Skeletal muscle satellite cell (primary cell): ENCODE measurements around the gene LRMDA.

ENCODE experiments used
- H3K27me3 ChIP-seq: 2 replicates; pipeline ENCODE4 v1.7.0; 2013; ENCODE audit warnings: low read length; ENCODE audit not compliant: control insufficient read depth, insufficient read depth
- H3K36me3 ChIP-seq: 2 replicates; pipeline ENCODE4 v1.7.0; 2013; ENCODE audit warnings: mild to moderate bottlenecking, control low read depth, low read length; ENCODE audit not compliant: insufficient read depth
- H3K4me1 ChIP-seq: 2 replicates; pipeline ENCODE4 v1.7.0; 2013; ENCODE audit warnings: low read length; ENCODE audit not compliant: control insufficient read depth, insufficient read depth
- H3K4me2 ChIP-seq: 2 replicates; pipeline ENCODE4 v1.7.0; 2013; ENCODE audit warnings: mild to moderate bottlenecking, low read length
- H3K4me3 ChIP-seq: 2 replicates; pipeline ENCODE4 v1.7.0; 2013; ENCODE audit warnings: low read length
- H3K9ac ChIP-seq: 2 replicates; pipeline ENCODE4 v1.7.0; 2013; ENCODE audit warnings: mild to moderate bottlenecking, low read depth, low read length, moderate library complexity
- H3K9me3 ChIP-seq: replicated peaks from 2 replicates; pipeline ENCODE4 v1.7.0; 2013; ENCODE audit warnings: mild to moderate bottlenecking, control low read depth, low read length

Gene LRMDA

DNA sequence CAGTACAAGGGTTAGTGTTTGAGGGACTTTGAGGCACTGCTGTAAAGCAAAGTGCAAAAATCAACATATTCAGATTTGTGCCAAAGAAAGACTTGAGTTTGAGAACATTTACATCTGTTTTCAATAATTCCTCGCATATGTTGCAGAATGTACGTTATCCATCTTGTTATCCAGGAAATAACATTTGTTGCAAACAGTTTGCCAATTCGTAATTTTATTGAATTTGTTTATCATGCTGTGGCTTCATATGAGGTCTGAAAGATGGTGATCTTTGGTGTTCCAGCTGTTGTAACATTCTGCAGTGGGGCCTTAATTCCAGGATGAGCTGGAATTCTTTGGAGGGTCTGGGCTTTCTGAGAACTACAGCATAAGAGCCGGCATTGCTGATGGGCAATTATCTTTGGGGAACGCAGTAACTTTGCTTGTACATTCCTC lies 396.2 kb downstream of the LRMDA start:
- no peak overlapping the region for H3K4me3 ChIP-seq
- no peaks in the 10 kb centered on the region for H3K27me3 ChIP-seq
- no peak overlapping the region for H3K9ac ChIP-seq
- H3K4me2 ChIP-seq, result no peak overlapping the region
- no peaks in the 10 kb centered on the region for H3K9me3 ChIP-seq
- H3K36me3 ChIP-seq, result no peaks in the 10 kb centered on the region
- no peaks in the 10 kb centered on the region for H3K4me1 ChIP-seq

DNA sequence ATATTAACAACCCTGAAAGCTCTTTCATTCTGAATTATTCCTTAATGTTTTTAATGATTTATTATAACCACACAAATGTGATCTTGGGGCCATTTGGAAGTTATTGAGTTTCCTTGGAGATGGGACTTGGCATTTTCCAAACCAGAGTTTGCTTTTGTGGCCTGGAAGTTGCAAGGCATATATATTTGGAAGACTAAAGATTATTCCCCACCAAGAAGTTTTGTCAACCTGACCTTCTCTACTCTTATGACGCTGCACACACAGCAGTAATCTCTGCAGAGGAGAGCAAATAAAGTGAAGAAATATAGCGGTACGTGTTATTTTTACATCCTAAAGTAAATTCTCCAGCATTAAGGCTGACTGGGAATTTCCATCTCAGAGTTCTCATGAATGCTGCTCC lies 397.0 kb downstream of the LRMDA start:
- H3K4me2 ChIP-seq, result no peak overlapping the region
- no peak overlapping the region for H3K4me3 ChIP-seq
- H3K27me3 ChIP-seq, result no peaks in the 10 kb centered on the region
- H3K9ac ChIP-seq, result no peak overlapping the region
- H3K36me3 ChIP-seq, result no peaks in the 10 kb centered on the region
- no peaks in the 10 kb centered on the region for H3K4me1 ChIP-seq
- no peaks in the 10 kb centered on the region for H3K9me3 ChIP-seq

DNA sequence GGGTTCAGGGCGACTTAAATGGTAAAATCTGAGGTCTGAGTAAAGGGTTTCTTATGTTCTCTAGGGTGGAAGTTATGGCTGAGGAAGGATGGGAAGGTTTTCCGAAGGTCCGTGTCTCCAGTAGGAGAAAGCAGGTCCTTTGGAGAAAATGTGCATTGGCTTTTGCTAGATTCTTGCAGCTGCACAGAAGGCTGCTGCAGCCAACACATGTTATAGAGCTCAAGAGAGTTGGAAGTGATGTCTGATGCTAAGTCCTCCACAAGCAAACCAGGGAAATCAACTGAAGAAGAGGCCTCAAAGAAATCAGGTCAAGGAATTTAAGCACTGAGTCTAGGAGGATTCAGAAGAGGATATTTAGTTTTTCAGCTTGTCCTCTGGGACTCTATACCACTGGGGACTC lies 404.6 kb downstream of the LRMDA start:
- H3K36me3 ChIP-seq, result no peaks in the 10 kb centered on the region
- H3K27me3 ChIP-seq, result no peaks in the 10 kb centered on the region
- H3K9me3 ChIP-seq, result no peaks in the 10 kb centered on the region
- no peak overlapping the region for H3K4me2 ChIP-seq
- H3K4me3 ChIP-seq, result no peak overlapping the region
- H3K4me1 ChIP-seq, result no peaks in the 10 kb centered on the region
- H3K9ac ChIP-seq, result no peak overlapping the region

DNA sequence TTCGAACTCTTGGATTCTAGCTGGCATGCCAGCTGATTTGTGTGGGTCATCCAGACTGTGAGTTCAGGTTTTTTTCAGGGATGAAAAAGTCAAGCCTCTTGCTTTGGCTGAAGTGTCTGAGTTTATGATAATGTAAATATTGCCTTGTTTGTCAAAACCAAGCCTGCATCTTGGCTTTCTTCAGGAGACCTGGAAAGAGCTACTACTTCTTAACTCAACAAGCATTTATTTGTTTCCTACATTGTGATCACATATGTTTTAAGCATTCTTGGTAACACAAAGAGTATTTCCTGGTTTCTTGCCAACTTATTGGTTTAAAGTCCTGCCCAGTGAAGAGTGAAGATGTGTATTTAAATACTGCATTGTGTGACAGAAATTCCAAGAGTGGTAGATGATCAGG lies 407.1 kb downstream of the LRMDA start:
- Histone ChIP-seq H3K9me3 (no peaks in the 10 kb centered on the region), H3K4me3 (no peak overlapping the region)

DNA sequence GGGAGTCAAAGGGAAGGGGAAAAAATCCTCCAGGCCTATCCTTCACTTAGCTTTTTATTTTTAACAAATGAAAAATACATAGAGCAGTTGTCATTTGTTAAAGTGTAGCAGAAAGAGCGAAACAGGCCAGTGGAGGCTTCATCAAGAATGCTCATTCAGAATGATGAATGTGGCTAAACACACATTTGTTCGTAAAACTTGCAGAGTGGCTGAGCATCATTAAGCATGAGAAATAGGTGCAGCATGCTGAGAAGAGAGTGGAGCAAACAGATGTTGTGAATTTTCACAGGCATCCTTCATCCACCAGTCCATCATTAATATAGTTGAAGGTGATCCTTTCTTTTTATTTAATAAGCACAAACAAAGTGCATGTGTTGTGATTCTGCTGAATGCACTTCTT lies 407.6 kb downstream of the LRMDA start:
- H3K9me3 ChIP-seq, result no peaks in the 10 kb centered on the region
- H3K27me3 ChIP-seq, result no peaks in the 10 kb centered on the region
- H3K4me2 ChIP-seq, result no peak overlapping the region
- no peaks in the 10 kb centered on the region for H3K4me1 ChIP-seq
- no peaks in the 10 kb centered on the region for H3K36me3 ChIP-seq
- no peak overlapping the region for H3K4me3 ChIP-seq
- H3K9ac ChIP-seq, result no peak overlapping the region

More for the DNA sequence above, 407.1 kb downstream of the LRMDA start:
- Histone ChIP-seq H3K4me2 (no peak overlapping the region), H3K9ac (no peak overlapping the region), H3K4me1 (no peaks in the 10 kb centered on the region), H3K36me3 (no peaks in the 10 kb centered on the region), H3K27me3 (no peaks in the 10 kb centered on the region)

DNA sequence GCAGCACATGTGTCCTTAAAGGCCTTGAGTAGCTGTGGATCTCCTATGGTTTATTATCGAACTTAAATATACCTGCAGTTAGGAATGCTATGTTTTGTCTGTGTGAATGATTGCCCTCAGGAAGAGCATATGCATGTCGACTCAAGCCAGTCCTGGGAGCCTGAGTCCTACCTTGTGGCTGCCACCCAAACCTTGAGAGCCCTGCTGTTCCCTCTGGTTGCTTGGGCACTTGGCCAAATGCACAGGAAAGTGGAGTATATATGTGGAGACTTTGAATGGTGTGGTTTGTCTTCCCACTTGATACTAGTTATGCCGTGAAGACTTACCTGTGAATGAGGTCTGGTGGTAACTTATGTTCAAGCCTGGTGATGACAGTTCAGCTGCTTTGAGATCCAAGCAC lies 409.8 kb downstream of the LRMDA start:
- Histone ChIP-seq H3K36me3 (no peaks in the 10 kb centered on the region), H3K9me3 (no peaks in the 10 kb centered on the region), H3K4me1 (no peaks in the 10 kb centered on the region), H3K4me2 (no peak overlapping the region), H3K27me3 (peaks cover 8% of the 10 kb centered on the region), H3K9ac (no peak overlapping the region), H3K4me3 (no peak overlapping the region)

DNA sequence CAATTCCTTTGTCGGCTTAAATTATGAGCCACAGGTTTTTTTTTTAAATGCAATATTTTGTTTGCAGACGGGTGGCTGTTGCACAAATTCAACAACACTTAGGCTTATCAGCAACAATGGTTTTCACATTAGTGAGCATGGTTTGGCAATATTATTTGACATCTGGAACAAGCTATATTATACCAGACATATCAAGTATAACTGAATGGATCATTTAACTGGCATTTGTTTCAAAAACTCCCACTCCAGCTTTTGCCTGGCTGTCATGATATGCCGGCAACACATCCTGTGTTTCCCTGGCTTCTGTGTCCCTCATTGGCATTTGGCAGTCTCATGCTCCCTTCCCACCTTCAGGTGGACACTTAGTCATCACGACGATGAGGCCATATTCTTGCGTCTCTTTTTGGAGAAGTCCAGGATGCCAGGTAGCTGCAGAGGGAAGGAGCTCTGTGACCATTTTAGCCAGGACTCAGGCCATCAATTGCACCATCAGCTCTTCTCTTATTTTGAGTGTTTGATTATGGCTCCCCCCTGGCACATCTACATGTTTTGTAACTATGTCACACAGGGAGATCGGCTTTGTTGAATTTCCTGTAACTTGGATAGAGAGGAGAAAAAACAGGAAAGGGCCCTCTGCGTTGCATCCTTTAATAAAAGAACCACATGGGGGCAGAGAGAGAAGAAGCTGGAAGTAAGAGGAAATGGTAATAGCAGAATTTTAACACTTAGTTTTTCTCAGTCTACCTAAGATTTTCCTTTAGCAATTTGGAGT lies 413.9 kb downstream of the LRMDA start:
- H3K36me3 ChIP-seq, result no peaks in the 10 kb centered on the region
- H3K27me3 ChIP-seq, result peaks cover 8% of the 10 kb centered on the region
- H3K9me3 ChIP-seq, result no peaks in the 10 kb centered on the region

DNA sequence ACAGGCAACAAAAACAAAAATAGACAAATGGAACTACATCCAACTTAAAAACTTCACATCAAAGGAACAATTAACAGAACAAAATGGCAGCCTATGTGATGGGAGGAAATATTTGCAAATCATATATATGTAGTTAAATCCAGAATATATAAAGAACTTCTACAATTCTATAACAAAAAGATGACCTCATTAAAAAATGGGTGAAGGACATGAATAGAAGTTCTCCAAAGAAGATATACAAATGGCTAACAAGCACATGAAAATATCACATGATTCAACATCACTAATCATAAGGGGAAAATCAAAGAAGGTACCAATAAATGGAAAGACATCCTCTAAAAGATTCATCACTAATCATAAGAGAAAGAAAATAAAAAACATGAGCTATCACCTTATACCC lies 416.1 kb downstream of the LRMDA start:
- Histone ChIP-seq H3K27me3 (peaks cover 8% of the 10 kb centered on the region), H3K9ac (no peak overlapping the region), H3K4me1 (no peaks in the 10 kb centered on the region), H3K4me3 (no peak overlapping the region), H3K9me3 (no peaks in the 10 kb centered on the region), H3K36me3 (no peaks in the 10 kb centered on the region), H3K4me2 (no peak overlapping the region)

More for the DNA sequence above, 413.9 kb downstream of the LRMDA start:
- Histone ChIP-seq H3K4me1 (no peaks in the 10 kb centered on the region), H3K4me2 (no peak overlapping the region), H3K4me3 (no peak overlapping the region), H3K9ac (no peak overlapping the region)

DNA sequence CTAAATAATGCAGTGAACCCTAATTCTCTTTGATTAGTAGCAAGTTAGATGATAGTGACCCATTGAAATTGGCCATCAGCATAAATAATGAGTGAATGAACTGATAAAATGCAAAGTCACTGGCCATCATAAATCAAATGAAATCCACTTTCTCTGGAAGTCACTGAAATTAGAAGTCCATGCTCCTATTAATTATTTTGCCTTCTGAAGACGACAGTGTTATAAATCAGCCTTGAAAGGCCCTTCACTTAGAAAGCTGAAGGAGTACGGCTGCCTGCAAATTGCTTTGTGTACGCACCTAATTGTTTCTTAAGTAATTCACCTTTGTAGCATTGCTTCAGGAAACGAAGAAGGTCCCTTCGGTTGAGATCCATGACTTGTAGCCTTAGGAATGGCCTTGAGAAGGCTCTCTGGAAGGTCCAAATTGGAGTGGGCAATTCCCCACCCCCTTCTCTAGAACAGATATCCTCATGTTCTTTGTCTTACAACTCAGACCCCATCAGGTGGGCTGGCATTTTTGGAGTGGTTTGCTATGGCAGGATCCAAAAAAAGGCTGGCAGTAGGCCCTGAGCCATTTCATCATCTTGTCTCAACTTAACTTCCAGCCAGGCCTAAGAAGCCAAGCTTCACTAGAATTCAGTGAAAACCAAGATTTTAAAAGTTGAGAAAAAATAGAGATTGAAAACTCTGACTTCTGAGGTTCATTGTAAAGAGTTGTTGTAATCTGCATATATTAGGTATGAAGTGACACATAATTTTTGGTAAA lies 420.3 kb downstream of the LRMDA start:
- H3K9ac ChIP-seq, result no peak overlapping the region

DNA sequence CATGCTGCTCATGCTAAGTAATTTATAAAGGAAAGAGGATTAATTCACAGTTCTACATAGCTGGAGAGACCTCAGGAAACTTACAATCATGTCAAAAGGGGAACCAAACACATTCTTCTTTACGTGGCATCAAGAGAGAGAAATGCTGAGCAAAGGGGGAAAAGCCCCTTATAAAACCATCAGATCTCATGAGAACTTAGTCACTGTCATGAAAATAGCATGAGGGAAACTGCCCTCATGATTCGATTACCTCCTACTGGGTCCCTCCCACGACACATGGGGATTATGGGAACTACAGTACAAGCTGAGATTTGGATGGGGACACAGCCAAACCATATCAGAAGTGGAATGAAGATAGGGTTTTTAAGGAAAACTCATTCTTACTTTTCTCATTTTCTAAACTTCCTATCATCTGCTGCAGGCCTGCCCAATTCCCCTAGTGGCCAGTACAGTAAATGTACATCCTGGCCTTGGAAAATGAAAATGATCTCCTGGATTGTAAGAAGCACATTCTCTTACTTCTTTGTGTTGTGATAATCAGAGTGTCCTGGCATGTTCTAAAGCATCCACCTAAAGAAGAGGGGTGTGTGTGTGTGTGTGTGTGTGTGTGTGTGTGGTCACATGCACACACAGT lies 421.5 kb downstream of the LRMDA start:
- H3K4me3 ChIP-seq, result no peak overlapping the region
- H3K9me3 ChIP-seq, result no peaks in the 10 kb centered on the region
- H3K36me3 ChIP-seq, result no peaks in the 10 kb centered on the region
- H3K4me2 ChIP-seq, result no peak overlapping the region
- H3K9ac ChIP-seq, result no peak overlapping the region
- no peaks in the 10 kb centered on the region for H3K4me1 ChIP-seq
- H3K27me3 ChIP-seq, result no peaks in the 10 kb centered on the region

More for the DNA sequence above, 420.3 kb downstream of the LRMDA start:
- Histone ChIP-seq H3K9me3 (no peaks in the 10 kb centered on the region), H3K36me3 (no peaks in the 10 kb centered on the region), H3K4me2 (no peak overlapping the region), H3K4me1 (no peaks in the 10 kb centered on the region), H3K4me3 (no peak overlapping the region), H3K27me3 (no peaks in the 10 kb centered on the region)

DNA sequence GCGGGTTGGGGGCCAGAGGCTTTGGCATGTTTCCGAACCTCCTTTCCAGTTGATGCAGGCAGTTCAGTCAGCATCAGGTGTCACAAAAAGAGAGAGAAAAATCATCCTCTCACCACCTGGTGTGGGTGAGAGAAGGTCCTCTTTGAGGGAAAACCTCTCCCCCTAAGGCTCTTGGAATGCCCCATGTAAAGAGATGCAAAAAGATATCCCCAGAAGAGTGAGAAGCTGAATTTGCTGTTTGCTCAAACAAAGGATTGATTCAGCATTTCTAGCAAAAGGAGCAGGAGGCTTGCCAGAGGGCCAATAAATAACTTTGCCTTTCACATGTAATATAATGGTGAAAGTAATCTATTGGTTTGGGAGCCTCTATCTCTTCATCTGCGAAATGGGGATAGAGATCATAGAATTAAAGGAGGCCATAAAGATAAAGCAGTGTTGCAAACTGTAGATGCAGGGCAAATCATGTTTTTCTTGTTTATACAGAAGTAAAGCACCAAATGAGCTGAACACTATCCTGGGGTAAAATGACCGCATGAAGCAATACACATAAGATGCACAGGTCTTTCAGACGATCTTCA lies 425.9 kb downstream of the LRMDA start:
- Histone ChIP-seq H3K27me3 (no peaks in the 10 kb centered on the region), H3K4me1 (no peaks in the 10 kb centered on the region), H3K4me3 (no peak overlapping the region), H3K9me3 (no peaks in the 10 kb centered on the region), H3K9ac (no peak overlapping the region), H3K36me3 (no peaks in the 10 kb centered on the region), H3K4me2 (no peak overlapping the region)
